Activated CD4-positive, alpha-beta T cell treated with anti-CD3 and anti-CD28 coated beads, Interleukin-2, Interleukin-6, amounts not matched to agents 100 ng/mL and 50 ng/mL, durations not matched to agents 16 hours and 8 hours (primary cell): ENCODE data around the gene NMB.
"Not testable (repeated sequence)": the region's sequence is repeated elsewhere in the genome, so short reads cannot be mapped to it uniquely, and the experiment has no call there.

Experiments used
- DNase-seq: peaks from one replicate; pipeline ENCODE4 v3.0.0-alpha.2; 2020

The NMB gene, protein sequence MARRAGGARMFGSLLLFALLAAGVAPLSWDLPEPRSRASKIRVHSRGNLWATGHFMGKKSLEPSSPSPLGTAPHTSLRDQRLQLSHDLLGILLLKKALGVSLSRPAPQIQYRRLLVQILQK

DNA sequence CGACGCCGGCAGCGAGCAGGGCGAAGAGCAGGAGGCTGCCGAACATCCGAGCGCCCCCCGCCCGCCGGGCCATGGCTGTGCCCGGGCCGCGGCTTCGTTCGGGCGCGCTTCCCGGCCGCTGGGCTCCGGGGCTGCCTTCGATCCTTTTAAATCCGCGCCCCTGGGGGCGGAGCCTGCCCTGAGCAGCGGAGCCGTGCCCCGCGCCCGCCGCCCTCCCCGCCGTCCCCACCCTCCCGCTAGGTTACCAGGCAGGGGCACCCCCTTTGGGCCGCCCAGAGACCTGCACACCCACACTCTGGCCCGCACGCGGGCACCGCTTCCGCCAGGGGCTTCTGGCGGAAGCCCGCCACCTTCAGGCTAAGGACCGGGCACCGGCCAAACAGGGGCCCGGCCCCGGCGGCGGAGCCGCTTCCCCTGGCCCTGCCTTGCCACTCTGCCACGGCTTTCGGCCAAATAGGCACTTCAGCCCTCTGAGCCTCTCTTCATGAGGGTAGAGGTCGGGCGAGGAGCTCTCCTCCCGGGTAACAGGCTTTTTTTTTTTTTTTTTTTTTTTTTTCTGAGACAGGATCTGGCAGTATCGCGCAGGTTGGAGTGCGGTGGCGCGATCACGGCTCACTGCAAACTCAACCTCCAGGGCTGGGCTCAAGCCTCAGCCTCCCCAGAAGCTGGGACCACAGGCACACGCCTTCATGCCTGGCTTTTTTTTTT, at the start of gene NMB:
Gene NMB (minus strand): TSS at position 120 of the 708 bp plus-strand sequence. CDS start 47 bp downstream, at position 73.
- DNase-seq = peak; percentile 91

DNA sequence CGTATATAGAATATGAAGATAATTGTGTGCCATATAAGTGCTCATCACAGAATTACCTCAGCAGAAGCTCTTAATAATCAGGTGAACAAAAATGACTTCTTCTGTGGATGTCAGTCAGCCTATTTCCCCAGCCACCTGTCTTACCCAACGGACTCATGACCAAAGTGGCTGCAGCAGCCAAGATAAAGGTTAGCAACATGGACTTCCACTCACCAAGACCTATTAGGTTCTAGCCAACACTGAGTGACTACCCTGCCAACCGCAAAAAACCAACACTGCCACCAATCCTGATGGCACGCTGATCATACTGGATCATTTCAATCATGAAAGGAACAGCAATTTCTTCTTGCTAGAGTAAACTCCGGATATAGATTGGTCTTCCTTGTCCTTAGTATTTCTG, 45.8 kb upstream of the NMB start:
- no peak for DNase-seq

- no peak for DNase-seq
These were observed 45.0 kb upstream of the NMB start for GRCh38 chr15:84702961-84703482.

GRCh38 chr15:84699538-84700191, 41.7 kb upstream of the NMB start:
- DNase-seq = peak; percentile 19

DNA sequence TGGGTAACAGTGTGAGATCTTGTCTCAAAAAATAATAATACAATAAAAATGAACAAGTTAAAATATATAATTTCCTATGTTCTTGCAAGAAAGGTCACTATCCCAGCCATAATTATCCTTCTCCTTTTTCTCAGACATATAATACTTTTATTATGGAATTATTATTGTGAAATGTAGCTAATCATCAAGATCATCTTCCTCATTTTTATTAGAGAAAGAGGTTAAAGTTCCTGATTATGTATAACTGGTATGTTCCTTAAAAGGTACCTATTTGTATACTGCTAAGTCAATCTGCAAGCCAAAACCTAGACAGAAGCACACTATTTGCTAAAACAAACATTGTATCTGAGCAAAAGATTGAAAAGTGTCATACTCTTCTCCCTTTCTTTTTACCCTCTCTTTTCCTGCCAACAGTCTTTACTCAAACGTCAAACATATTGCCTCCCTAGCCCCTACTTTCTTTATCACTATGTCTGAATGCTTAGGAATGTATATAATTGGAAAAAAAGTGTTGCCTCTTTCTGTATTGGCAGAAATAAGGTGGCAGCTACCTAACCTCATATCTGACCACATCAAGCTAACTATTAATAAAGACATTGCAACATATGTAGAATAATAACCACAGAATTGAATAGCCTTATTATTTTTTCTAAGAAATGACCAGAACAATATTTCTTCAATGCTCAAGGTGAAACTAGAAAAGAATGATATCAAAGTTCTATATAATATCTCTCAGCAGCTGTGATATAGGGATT, 39.4 kb upstream of the NMB start:
- no peak for DNase-seq

DNA sequence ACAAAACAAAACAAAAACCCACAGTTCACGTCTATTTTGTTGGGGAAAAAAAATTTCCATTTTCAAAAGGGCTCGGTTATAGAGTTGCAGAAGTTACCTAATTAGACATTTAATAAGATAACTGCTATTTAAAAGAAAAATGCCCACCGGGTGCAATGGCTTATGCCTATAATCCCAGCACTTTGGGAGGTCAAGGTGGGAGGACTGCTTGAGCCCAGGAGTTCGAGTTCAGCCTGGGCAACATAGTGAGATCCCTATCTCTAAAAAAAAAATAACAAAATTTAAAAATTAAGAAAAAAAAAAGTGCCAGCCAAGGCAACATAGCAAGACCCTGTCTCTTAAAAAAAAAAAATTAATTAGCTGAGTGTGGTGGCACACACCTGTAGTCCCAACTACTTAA, 38.8 kb upstream of the NMB start:
- no peak for DNase-seq

DNA sequence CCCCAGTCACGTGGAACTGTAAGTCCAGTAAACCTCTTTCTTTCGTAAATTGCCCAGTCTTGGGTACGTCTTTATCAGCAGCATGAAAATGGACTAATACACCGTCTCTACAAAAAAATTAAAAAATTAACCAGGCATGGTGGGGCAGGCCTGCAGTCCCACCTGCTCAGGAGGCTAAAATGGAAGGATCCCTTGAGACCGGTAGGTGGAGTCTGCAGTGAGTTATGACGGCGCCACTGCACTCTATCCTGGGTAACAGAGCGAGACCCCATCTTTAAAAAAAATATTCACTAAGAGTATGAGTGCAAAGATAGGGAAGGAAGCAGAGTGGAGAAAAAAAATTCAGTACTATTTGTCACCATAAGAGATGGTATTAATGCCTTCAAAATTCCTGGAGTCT, 32.3 kb upstream of the NMB start:
- no peak for DNase-seq

DNA sequence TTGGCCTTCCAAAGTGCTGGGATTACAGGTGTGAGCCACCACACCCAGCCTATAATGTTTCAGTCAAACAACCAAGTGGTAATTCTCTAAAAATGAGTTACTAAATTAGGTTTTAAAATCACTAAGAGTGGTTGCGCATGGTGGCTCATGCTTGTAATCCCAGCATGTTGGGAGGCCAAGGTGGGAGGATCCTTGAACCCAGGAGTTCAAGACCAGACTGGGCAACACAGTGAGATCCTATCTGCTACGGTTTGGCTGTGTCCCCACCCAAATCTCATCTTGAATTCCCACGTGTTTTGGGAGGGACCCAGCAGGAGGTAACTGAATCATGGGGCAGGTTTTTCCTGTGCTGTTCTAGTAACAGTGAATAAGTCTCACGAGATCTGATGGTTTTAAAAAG, 31.9 kb upstream of the NMB start:
- no peak for DNase-seq

GRCh38 chr15:84686446-84686845, 28.4 kb upstream of the NMB start:
- DNase-seq = not testable (repeated sequence)

DNA sequence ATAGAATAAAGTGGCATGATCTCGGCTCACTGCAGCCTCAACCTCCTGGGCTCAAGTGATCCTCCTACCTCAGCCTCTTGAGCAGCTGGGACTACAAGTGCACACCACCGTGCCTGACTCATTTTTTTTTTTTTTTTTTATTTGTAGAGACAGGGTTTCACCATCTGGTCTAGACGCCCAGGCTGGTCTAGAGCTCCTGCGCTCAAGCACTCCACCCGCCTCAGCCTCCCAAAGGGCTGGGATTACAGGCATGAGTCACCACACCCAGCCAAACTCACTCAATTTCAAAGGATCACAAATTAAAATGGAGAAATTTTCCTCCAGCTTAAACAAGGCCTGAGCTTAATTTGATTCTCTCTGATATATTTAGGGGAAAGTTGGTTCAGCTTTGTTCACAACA, 27.3 kb upstream of the NMB start:
- DNase-seq = no peak

GRCh38 chr15:84684092-84684491, 26.1 kb upstream of the NMB start:
- no peak for DNase-seq

DNA sequence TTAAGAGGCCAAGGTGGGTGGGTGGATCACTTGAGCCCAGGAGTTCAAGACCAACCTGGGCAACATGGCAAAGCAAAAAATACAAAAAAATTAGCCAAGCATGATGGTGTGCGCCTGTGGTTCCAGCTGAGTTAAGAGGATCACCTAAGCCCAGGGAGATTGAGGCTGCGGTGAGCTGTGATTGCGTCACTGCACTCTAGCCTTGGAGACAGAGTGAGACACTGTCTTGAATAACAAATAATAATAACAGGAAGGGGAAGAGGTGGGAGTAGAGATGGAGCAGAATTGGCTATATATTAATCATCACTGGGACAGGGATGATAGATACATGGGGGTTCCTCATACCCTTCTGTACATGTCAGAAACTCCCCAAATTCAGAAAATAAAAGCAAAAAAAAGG, 23.8 kb upstream of the NMB start:
- peak; percentile 64 for DNase-seq

GRCh38 chr15:84671211-84671610, 13.2 kb upstream of the NMB start:
- no peak for DNase-seq

GRCh38 chr15:84669726-84670125, 11.7 kb upstream of the NMB start:
- peak; percentile 44 for DNase-seq

DNA sequence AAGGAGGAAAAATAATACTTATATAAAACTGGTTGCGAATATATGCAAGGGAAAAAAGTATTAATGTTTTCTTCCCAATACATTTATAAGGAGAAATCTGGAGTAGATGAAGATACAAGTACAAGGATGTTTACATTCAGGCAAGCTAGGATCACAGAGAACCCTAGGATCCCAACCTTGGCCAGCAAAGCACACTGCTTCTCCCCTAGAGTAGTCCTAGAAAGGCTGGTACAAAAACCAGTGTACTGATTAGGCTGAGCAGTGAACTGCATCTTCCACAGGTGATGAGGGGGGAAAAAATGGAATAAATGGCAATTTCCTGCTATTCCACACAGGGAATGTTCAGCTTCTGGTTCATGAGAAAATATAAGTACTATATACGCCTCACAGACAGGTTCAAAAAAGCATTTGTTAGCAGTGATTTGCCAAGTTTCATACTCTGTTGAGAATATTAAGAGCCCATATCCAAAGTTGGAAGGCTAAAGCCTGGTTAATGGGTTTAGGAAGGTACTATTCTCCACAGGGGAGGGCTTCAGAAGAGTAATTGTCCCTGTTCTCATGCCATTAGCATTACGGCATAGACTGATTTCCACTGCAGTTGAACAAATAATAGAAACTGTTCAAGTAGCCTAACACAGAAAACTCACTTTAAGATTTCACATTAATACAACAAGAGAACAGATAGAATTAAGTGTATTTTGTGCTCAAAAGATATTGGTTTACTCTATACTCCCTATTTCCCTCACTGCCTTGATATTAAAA, 10.4 kb upstream of the NMB start:
- no peak for DNase-seq

GRCh38 chr15:84666373-84666772, 8.4 kb upstream of the NMB start:
- no peak for DNase-seq

DNA sequence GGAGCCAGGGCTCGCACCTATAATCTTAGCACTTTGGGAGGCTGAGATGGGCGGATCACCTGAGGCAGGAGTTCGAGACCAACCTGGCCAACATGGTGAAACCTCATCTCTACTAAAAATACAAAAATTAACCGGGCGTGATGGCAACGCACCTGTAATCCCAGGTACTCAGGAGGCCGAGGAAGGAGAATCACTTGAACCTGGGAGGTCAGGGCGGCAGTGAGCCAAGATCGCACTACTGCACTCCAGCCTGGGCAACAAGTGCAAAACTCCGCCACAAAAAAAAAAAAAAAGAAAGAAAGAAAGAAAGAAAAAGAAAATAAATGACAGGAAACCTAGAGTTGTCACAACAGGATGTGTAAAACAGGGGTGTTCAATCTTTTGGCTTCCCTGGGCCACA, 3.0 kb upstream of the NMB start:
- no peak for DNase-seq

GRCh38 chr15:84659904-84660781, 2.1 kb upstream of the NMB start:
- DNase-seq = no peak

GRCh38 chr15:84658788-84659411, 901 bp upstream of the NMB start:
- DNase-seq = no peak

GRCh38 chr15:84657748-84658079, 285 bp downstream of the NMB start:
- DNase-seq = no peak

GRCh38 chr15:84656972-84657371, 1.0 kb downstream of the NMB start:
- DNase-seq = no peak
